Fibroblast of skin of abdomen (primary cell): ENCODE results near the gene KRTAP10-2.
"Not testable (repeated sequence)": the region's sequence is repeated elsewhere in the genome, so short reads cannot be mapped to it uniquely, and the experiment has no call there.

Experiments
- DNase-seq: peaks from one replicate; pipeline ENCODE4 v3.0.0-alpha.2; 2013

Gene KRTAP10-2

GRCh38 chr21:44583089-44583799 lies 31.9 kb upstream of the KRTAP10-2 start:
- no peak for DNase-seq

GRCh38 chr21:44582055-44582454 lies 30.8 kb upstream of the KRTAP10-2 start:
- DNase-seq, result no peak

GRCh38 chr21:44581158-44581557 lies 29.9 kb upstream of the KRTAP10-2 start:
- DNase-seq, result no peak

GRCh38 chr21:44580231-44580821 lies 29.0 kb upstream of the KRTAP10-2 start, which contains the start of gene KRTAP10-5:
Gene KRTAP10-5 (minus strand): TSS chr21:44580604. CDS start chr21:44580578, 26 bp downstream.
- DNase-seq, result not testable (repeated sequence)

GRCh38 chr21:44579833-44580144 lies 28.5 kb upstream of the KRTAP10-2 start:
- DNase-seq, result no peak

GRCh38 chr21:44579056-44579832 lies 27.9 kb upstream of the KRTAP10-2 start:
- DNase-seq, result no peak

- DNase-seq, result no peak
Measured at GRCh38 chr21:44578371-44579055, 27.2 kb upstream of the KRTAP10-2 start.

GRCh38 chr21:44576025-44576420 lies 24.7 kb upstream of the KRTAP10-2 start:
- DNase-seq, result no peak

- no peak for DNase-seq
Measured at GRCh38 chr21:44575307-44576024, 24.2 kb upstream of the KRTAP10-2 start.

GRCh38 chr21:44574457-44575306 lies 23.4 kb upstream of the KRTAP10-2 start:
- DNase-seq, result no peak

- not testable (repeated sequence) for DNase-seq
Measured at GRCh38 chr21:44573630-44574456, 22.5 kb upstream of the KRTAP10-2 start, which contains the start of gene KRTAP10-4. Gene KRTAP10-4 (plus strand): TSS chr21:44573729. CDS start chr21:44573759, 30 bp downstream.

GRCh38 chr21:44572959-44573583 lies 21.8 kb upstream of the KRTAP10-2 start:
- no peak for DNase-seq

GRCh38 chr21:44571844-44572782 lies 20.8 kb upstream of the KRTAP10-2 start:
- DNase-seq, result no peak

- no peak for DNase-seq
Measured at GRCh38 chr21:44571296-44571695, 20.0 kb upstream of the KRTAP10-2 start.

- no peak for DNase-seq
Measured at GRCh38 chr21:44569861-44570517, 18.7 kb upstream of the KRTAP10-2 start.

- no peak for DNase-seq
Measured at GRCh38 chr21:44568667-44569556, 17.6 kb upstream of the KRTAP10-2 start.

GRCh38 chr21:44568261-44568660 lies 17.0 kb upstream of the KRTAP10-2 start:
- DNase-seq, result no peak
